Coronary artery (tissue), 2 donors: ENCODE results near the gene CDH12.
"Not testable (repeated sequence)": the region's sequence is repeated elsewhere in the genome, so short reads cannot be mapped to it uniquely, and the experiment has no call there.

Experiments used
- DNase-seq: peaks from one replicate; pipeline ENCODE4 v3.0.0-alpha.2; 2017; ENCODE audit warnings: low spot score
- H3K27ac ChIP-seq, 2 donors: fragments of 200-600 bp; sonication (generic); one replicate each; pipeline ENCODE4 v1.5.1; 2016 to 2019
- H3K4me3 ChIP-seq: fragments of 200-600 bp; sonication (generic); 2 replicates; pipeline ENCODE4 v1.5.1; 2016; ENCODE audit warnings: mild to moderate bottlenecking, moderate library complexity
- CTCF ChIP-seq: fragments of 200-600 bp; sonication (generic); IDR thresholded peaks from one replicate; pipeline ENCODE4 v1.5.1; 2019; ENCODE audit warnings: antibody characterized with exemption

Gene CDH12

GRCh38 chr5:22250528-22250927 is 602.6 kb downstream of the CDH12 start:
- no peak for TF ChIP-seq CTCF
- DNase-seq = no peak
- Histone ChIP-seq H3K4me3 (no peak overlapping the region), H3K27ac (no peak overlapping the region)

- DNase-seq = no peak
- TF ChIP-seq CTCF = no peak
- Histone ChIP-seq H3K27ac (no peak overlapping the region), H3K4me3 (no peak overlapping the region)
Measured at GRCh38 chr5:22249209-22249729, 603.9 kb downstream of the CDH12 start.

- no peak for DNase-seq
- Histone ChIP-seq H3K4me3 (no peak overlapping the region), H3K27ac (no peak overlapping the region)
- TF ChIP-seq CTCF = no peak
Measured at GRCh38 chr5:22245770-22246169, 607.4 kb downstream of the CDH12 start.

GRCh38 chr5:22242532-22242931 is 610.6 kb downstream of the CDH12 start:
- no peak for DNase-seq
- Histone ChIP-seq H3K4me3 (no peak overlapping the region), H3K27ac (no peak overlapping the region)
- no peak for TF ChIP-seq CTCF

- Histone ChIP-seq H3K4me3 (no peak overlapping the region), H3K27ac (no peak overlapping the region)
- no peak for TF ChIP-seq CTCF
- DNase-seq = no peak
Measured at GRCh38 chr5:22238047-22238446, 615.1 kb downstream of the CDH12 start.

- no peak overlapping the region for H3K4me3 ChIP-seq
- no peak for TF ChIP-seq CTCF
- H3K27ac ChIP-seq = no peak overlapping the region
- no peak for DNase-seq
Measured at GRCh38 chr5:22226423-22226822, 626.7 kb downstream of the CDH12 start.

GRCh38 chr5:22223079-22223478 is 630.1 kb downstream of the CDH12 start:
- H3K4me3 ChIP-seq = no peak overlapping the region
- no peak for TF ChIP-seq CTCF

GRCh38 chr5:22213703-22214495 is 639.2 kb downstream of the CDH12 start:
- DNase-seq, H3K4me3 ChIP-seq: not testable (repeated sequence)

More at GRCh38 chr5:22223079-22223478, 630.1 kb downstream of the CDH12 start:
- no peak overlapping the region for H3K27ac ChIP-seq
- DNase-seq = no peak

GRCh38 chr5:22212254-22212991 is 640.7 kb downstream of the CDH12 start:
- H3K27ac ChIP-seq, H3K4me3 ChIP-seq, DNase-seq: not testable (repeated sequence)

More at GRCh38 chr5:22213703-22214495, 639.2 kb downstream of the CDH12 start:
- not testable (repeated sequence) for H3K27ac ChIP-seq

GRCh38 chr5:22208463-22208862 is 644.7 kb downstream of the CDH12 start:
- not testable (repeated sequence) for H3K4me3 ChIP-seq, H3K27ac ChIP-seq, DNase-seq
